Measurements from ENCODE around the gene COQ7. TPM values are rescaled to one million over a fixed set of nuclear protein-coding genes. Genes with fewer than 3 reads are reported as not detected.
A peak's percentile ranks its signal among the peaks of the same experiment; 100 is the strongest.

Gene COQ7
- total RNA-seq, 2 experiments from 2014 or later, result 21.6 to 22.2 TPM

DNA sequence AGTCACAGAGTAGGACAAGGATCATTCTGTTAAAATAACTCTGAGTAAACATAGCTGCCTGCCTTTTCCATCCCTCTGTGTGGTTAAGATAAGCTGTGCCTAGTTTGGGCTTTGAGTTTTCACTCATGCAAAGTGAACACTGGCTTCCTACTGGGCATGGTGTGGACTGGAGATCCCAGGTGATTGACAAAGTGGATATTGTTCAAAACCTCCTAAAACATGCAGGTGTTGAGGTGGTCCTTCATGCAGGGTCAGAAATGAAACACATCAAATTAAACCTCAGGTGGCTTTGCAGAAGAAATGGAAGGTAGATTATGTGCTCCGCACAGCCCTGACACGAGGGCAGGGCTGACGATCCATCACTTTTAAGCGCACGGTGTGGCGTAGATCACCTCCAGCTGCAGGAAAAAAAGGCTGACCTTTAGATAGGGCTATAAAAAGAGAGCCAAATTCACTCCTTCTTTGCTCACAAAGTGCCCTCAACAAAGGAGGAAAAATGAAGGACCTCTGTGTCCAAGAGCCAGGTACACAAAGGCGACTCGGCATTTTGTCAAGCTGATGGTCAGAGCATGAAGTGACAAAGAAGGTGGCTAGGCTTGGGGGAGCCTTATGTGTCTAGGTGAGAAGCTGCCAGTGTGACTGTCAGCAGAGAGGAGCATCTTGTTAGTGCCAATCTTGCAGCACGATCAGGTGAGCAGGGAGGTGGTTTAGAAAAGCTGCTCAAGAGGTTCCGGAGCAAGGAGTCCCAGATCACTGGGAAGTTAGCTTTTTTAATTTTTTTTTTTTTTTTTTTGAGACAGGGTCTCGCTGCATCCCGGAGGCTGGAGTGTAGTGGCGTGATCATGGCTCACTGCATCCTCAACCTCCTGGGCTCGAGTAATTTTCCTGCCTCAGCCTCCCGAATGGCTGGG lies 26.5 kb downstream of the COQ7 start:
- no peaks in the 10 kb centered on the region for H3K9me2 ChIP-seq (ENCODE audit: insufficient read depth, low read length)
- no peaks in the 10 kb centered on the region for H4K20me1 ChIP-seq (ENCODE audit: insufficient read depth, low read length)
- peaks cover 8% of the 10 kb centered on the region for H3K4me1 ChIP-seq (ENCODE audit: insufficient read depth, low read length, poor library complexity, severe bottlenecking)
- no peak overlapping the region for H3K27ac ChIP-seq (ENCODE audit: low read depth, low read length, poor library complexity, severe bottlenecking)
- peaks cover 25% of the 10 kb centered on the region; the same call in 1 of the 2 replicates for H3K9me3 ChIP-seq (ENCODE audit: low read length)
- POLR2A ChIA-PET, result interaction anchor here (0.6 to 1.6 kb wide), 5 partner anchors 9 to 847 kb away, joined by 3 to 8 read pairs (median 3); no protein-coding TSS in a partner anchor
- CTCF ChIA-PET (ENCODE audit: unreplicated experiment), result no interaction called here
- TF ChIP-seq, protein P1, sequence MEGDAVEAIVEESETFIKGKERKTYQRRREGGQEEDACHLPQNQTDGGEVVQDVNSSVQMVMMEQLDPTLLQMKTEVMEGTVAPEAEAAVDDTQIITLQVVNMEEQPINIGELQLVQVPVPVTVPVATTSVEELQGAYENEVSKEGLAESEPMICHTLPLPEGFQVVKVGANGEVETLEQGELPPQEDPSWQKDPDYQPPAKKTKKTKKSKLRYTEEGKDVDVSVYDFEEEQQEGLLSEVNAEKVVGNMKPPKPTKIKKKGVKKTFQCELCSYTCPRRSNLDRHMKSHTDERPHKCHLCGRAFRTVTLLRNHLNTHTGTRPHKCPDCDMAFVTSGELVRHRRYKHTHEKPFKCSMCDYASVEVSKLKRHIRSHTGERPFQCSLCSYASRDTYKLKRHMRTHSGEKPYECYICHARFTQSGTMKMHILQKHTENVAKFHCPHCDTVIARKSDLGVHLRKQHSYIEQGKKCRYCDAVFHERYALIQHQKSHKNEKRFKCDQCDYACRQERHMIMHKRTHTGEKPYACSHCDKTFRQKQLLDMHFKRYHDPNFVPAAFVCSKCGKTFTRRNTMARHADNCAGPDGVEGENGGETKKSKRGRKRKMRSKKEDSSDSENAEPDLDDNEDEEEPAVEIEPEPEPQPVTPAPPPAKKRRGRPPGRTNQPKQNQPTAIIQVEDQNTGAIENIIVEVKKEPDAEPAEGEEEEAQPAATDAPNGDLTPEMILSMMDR (conservative IDR thresholded peaks at IDR 0.05; ENCODE audit: low read length), result no peak
- TF ChIP-seq EZH2phosphoT487 (IDR thresholded peaks at IDR 0.05; ENCODE audit: borderline replicate concordance, low read depth, low read length), result no peak
- no TSS peak for BruUV-seq (replicated peaks)
- DNase-seq (ENCODE audit: low spot score), result no peak
- no peaks in the 10 kb centered on the region for H3K36me3 ChIP-seq (ENCODE audit: insufficient read depth, low read length)
- intact Hi-C loops (cut with micrococcal nuclease; ENCODE audit: unreplicated experiment), result no loop called here
- H2AFZ ChIP-seq (ENCODE audit: low read length), result no peak overlapping the region
- no peak overlapping the region for H3K4me2 ChIP-seq (ENCODE audit: low read length)
- no peak overlapping the region for H3K4me3 ChIP-seq (ENCODE audit: low read depth, low read length, poor library complexity, severe bottlenecking)
- H3K79me2 ChIP-seq (ENCODE audit: insufficient read depth, low read depth, low read length), result no peaks in the 10 kb centered on the region

DNA sequence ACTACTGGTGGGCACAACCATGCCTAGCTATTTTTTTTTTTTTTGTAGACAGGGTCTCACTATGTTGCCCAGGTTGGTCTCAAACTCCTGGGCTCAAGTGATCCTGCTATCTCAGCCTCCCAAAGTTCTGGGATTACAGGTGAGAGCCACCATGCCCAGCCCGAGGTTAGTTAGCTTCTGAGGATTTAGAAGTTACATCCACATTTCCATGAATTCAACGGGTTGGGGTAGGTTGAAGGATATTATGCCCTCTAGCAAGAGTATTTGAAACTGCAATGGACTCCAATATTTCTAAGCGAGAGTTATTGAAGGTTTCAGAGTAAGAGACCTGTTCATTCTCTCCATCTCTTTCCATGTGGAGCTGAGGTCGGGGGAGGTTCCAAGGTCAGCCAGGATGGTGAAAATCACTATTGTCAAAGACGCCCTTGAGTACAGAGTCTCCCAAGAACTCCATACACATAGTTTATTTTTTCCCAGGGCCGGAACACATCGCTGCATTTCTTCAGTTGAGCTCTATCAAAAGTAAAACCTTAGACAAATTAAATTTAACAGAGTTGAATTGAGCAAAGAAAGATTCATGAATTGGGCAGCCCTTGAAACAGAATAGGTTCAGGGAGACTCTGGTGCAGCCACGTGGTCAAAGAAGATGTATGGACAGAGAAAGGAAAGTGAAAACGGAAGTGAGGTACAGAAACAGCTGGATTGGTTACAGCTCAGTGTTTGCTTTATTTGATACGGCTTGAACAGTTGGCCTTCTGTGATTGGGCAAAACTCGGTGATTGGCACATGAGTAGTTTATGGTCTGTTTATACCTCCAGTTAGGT lies 27.3 kb downstream of the COQ7 start:
- Histone ChIP-seq H2AFZ (ENCODE audit: low read length) (peak overlapping the region; percentile 67; the same call in 1 of the 2 replicates), H3K9me3 (ENCODE audit: low read length) (peaks cover 25% of the 10 kb centered on the region; the same call in 1 of the 2 replicates), H3K4me3 (ENCODE audit: low read depth, low read length, poor library complexity, severe bottlenecking) (no peak overlapping the region), H3K4me1 (ENCODE audit: insufficient read depth, low read length, poor library complexity, severe bottlenecking) (peaks cover 8% of the 10 kb centered on the region), H4K20me1 (ENCODE audit: insufficient read depth, low read length) (no peaks in the 10 kb centered on the region), H3K79me2 (ENCODE audit: insufficient read depth, low read depth, low read length) (no peaks in the 10 kb centered on the region), H3K36me3 (ENCODE audit: insufficient read depth, low read length) (no peaks in the 10 kb centered on the region), H3K9me2 (ENCODE audit: insufficient read depth, low read length) (no peaks in the 10 kb centered on the region), H3K4me2 (ENCODE audit: low read length) (no peak overlapping the region), H3K27ac (ENCODE audit: low read depth, low read length, poor library complexity, severe bottlenecking) (no peak overlapping the region)
- POLR2A ChIA-PET, result interaction anchor here (0.6 to 1.6 kb wide), 7 partner anchors 10 to 847 kb away, joined by 3 to 5 read pairs (median 3); no protein-coding TSS in a partner anchor
- BruUV-seq (replicated peaks), result no TSS peak
- TF ChIP-seq, protein P1 (conservative IDR thresholded peaks at IDR 0.05; ENCODE audit: low read length), result peak; percentile 42
- no peak for TF ChIP-seq EZH2phosphoT487 (IDR thresholded peaks at IDR 0.05; ENCODE audit: borderline replicate concordance, low read depth, low read length)
- intact Hi-C loops (cut with micrococcal nuclease; ENCODE audit: unreplicated experiment), result no loop called here
- DNase-seq (ENCODE audit: low spot score), result peak; percentile 62
- CTCF ChIA-PET (ENCODE audit: unreplicated experiment), result interaction anchor here (0.6 kb wide), 1 partner anchor 145 kb away, joined by 3 read pairs; no protein-coding TSS in a partner anchor

All from OCI-LY7 (cell line).